OCI-LY7 (cell line): ENCODE results near the gene MMP24OS.
"Not testable (repeated sequence)": the region's sequence is repeated elsewhere in the genome, so short reads cannot be mapped to it uniquely, and the experiment has no call there.

ENCODE experiments used
- EZH2phosphoT487 ChIP-seq: fragments of 200-600 bp; sonication (generic); IDR thresholded peaks from 2 replicates; pipeline ENCODE4 v1.6.1; 2018; ENCODE audit warnings: low read depth, borderline replicate concordance, mild to moderate bottlenecking, mixed run types, antibody characterized with exemption, low read length, moderate library complexity, mixed read lengths
- TF ChIP-seq, protein P1 (sequence below): fragments of 200-600 bp; sonication (generic); conservative IDR thresholded peaks from 2 replicates; pipeline ENCODE4 v1.5.1; 2014; ENCODE audit warnings: mild to moderate bottlenecking, antibody characterized with exemption, low read length, moderate library complexity, mixed read lengths

DNA sequence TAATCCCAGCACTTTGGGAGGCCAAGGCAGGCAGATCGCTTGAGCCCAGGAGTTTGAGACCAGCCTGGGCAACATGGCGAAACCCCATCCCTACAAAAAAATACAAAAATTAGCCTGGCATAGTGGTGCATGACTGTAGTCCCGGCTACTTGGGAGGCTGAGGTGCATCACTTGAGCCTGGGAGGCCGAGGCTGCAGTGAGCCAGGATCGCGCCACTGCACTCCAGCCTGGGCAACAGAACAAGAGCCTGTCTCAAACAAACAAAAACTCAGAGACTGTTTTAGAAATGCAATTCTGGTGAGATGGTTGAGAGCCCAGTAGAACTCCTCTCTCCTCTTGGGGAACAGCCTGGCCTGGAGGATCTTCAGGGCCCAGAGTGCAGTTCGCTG, 37.7 kb upstream of the MMP24OS start:
- TF ChIP-seq, protein P1, sequence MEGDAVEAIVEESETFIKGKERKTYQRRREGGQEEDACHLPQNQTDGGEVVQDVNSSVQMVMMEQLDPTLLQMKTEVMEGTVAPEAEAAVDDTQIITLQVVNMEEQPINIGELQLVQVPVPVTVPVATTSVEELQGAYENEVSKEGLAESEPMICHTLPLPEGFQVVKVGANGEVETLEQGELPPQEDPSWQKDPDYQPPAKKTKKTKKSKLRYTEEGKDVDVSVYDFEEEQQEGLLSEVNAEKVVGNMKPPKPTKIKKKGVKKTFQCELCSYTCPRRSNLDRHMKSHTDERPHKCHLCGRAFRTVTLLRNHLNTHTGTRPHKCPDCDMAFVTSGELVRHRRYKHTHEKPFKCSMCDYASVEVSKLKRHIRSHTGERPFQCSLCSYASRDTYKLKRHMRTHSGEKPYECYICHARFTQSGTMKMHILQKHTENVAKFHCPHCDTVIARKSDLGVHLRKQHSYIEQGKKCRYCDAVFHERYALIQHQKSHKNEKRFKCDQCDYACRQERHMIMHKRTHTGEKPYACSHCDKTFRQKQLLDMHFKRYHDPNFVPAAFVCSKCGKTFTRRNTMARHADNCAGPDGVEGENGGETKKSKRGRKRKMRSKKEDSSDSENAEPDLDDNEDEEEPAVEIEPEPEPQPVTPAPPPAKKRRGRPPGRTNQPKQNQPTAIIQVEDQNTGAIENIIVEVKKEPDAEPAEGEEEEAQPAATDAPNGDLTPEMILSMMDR, result not testable (repeated sequence)
- not testable (repeated sequence) for TF ChIP-seq EZH2phosphoT487
